Measurements from ENCODE around the gene SMAD2. TPM values are rescaled to one million over a fixed set of nuclear protein-coding genes. Genes with fewer than 3 reads are reported as not detected.

Gene SMAD2
- total RNA-seq, 4 donors from 2014 or later = 38.1 to 67.7 (median 42.4) TPM

- H3K27me3 ChIP-seq = peaks cover 0 to 21% (median 0%) of the 10 kb centered on the region in 4 donors
- DNase-seq = no peak
- 48 to 52% methylated on average over 3 to 4 of the region's 14 CpGs for WGBS, 2 donors
Observed at GRCh38 chr18:47794725-47795433, 135.6 kb downstream of the SMAD2 start.

DNA sequence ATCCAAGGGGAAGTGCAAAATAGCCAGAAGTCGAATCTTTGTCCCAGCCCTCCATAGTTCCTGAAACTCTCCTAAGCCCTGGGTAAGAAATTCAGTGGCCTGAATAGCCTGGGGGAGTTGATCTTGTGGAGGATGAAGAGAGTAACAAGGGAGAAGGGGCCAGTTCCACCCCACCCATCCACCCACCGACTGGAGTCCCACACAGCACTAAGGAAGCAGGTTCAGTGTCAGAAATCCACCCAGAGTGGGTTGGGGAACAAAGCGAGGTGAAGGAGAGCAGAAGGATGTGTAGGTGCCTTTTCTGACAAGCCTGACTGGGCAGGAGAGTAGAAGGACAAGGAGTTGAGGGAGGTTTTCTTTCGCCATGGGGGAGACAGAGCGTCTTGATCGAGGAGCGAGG is 136.8 kb downstream of the SMAD2 start:
- intact Hi-C loops (cut with DNase I) = no loop called here
- 82% methylated on average over 7 of the region's 7 CpGs for WGBS, 2 donors
- TF ChIP-seq POLR2A (IDR thresholded peaks at IDR 0.05) = no peak
- TF ChIP-seq, protein P1, sequence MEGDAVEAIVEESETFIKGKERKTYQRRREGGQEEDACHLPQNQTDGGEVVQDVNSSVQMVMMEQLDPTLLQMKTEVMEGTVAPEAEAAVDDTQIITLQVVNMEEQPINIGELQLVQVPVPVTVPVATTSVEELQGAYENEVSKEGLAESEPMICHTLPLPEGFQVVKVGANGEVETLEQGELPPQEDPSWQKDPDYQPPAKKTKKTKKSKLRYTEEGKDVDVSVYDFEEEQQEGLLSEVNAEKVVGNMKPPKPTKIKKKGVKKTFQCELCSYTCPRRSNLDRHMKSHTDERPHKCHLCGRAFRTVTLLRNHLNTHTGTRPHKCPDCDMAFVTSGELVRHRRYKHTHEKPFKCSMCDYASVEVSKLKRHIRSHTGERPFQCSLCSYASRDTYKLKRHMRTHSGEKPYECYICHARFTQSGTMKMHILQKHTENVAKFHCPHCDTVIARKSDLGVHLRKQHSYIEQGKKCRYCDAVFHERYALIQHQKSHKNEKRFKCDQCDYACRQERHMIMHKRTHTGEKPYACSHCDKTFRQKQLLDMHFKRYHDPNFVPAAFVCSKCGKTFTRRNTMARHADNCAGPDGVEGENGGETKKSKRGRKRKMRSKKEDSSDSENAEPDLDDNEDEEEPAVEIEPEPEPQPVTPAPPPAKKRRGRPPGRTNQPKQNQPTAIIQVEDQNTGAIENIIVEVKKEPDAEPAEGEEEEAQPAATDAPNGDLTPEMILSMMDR (IDR thresholded peaks at IDR 0.05) = no peak

More at GRCh38 chr18:47794725-47795433, 135.6 kb downstream of the SMAD2 start:
- intact Hi-C loops (cut with DNase I) = no loop called here
- Histone ChIP-seq H3K4me3 (peak overlapping the region in 1 of 4 donors; percentile 12), H3K36me3 (no peaks in the 10 kb centered on the region), H3K4me1 (peaks cover 0 to 16% (median 0%) of the 10 kb centered on the region in 3 donors), H3K27ac (no peak overlapping the region), H3K9me3 (no peaks in the 10 kb centered on the region)
- TF ChIP-seq, protein P1 (IDR thresholded peaks at IDR 0.05) = no peak
- no peak for TF ChIP-seq POLR2A (IDR thresholded peaks at IDR 0.05)

DNA sequence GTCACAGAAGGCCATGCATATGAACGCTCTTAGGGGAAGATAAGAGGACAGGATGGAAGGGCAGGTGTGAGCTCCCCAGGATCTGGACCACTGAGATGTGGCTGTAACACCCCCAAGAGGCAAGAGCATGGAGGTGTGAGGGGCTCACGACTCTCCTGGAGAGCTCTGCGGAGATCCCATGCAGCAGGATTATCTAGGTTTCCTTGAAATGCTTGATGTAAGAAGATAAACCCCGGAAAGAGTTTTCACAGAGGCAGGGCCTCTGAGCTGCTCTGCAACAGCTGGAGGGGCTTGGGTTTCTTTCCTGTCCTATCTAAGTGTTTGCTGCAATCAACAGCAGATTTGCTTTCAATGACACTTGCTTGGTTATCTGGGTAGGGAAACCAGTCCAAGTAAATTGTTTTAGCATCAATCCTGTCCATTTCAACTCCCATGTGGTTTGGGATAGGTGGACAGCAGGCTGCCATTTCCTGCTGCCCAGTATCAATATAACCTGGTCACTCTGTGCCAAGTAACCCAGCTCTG is 138.9 kb downstream of the SMAD2 start:
- H3K4me3 ChIP-seq = no peak overlapping the region
- H3K27me3 ChIP-seq = peaks cover 0 to 18% (median 0%) of the 10 kb centered on the region in 4 donors
- intact Hi-C loops (cut with DNase I) = no loop called here
- no peaks in the 10 kb centered on the region for H3K36me3 ChIP-seq
- no peak for DNase-seq
- H3K27ac ChIP-seq = no peak overlapping the region
- TF ChIP-seq, protein P1 (IDR thresholded peaks at IDR 0.05) = no peak
- TF ChIP-seq POLR2A (IDR thresholded peaks at IDR 0.05) = no peak
- peaks cover 0 to 16% (median 0%) of the 10 kb centered on the region in 3 donors for H3K4me1 ChIP-seq
- WGBS, 2 donors = 52 to 74% methylated on average over 3 to 4 of the region's 4 CpGs
- no peaks in the 10 kb centered on the region for H3K9me3 ChIP-seq

More for the DNA sequence above, 136.8 kb downstream of the SMAD2 start:
- Histone ChIP-seq H3K9me3 (no peaks in the 10 kb centered on the region), H3K4me3 (no peak overlapping the region), H3K4me1 (peaks cover 0 to 16% (median 0%) of the 10 kb centered on the region in 3 donors), H3K27ac (no peak overlapping the region), H3K27me3 (peaks cover 0 to 18% (median 0%) of the 10 kb centered on the region in 4 donors), H3K36me3 (no peaks in the 10 kb centered on the region)
- DNase-seq = no peak

- peaks cover 0 to 3% (median 3%) of the 10 kb centered on the region in 3 donors for H3K9me3 ChIP-seq
- no peak overlapping the region for H3K27ac ChIP-seq
- DNase-seq = no peak
- intact Hi-C loops (cut with DNase I) = no loop called here
- no peak for TF ChIP-seq POLR2A (IDR thresholded peaks at IDR 0.05)
- TF ChIP-seq, protein P1 (IDR thresholded peaks at IDR 0.05) = no peak
- no peak overlapping the region for H3K4me3 ChIP-seq
- no peaks in the 10 kb centered on the region for H3K36me3 ChIP-seq
- H3K27me3 ChIP-seq = peaks cover 0 to 9% (median 0%) of the 10 kb centered on the region in 4 donors
- 79 to 82% methylated on average over 2 of the region's 2 CpGs for WGBS, 2 donors
- H3K4me1 ChIP-seq = peaks cover 0 to 9% (median 0%) of the 10 kb centered on the region in 3 donors
Observed at GRCh38 chr18:47790036-47790435, 140.4 kb downstream of the SMAD2 start.

- no peak for TF ChIP-seq POLR2A (IDR thresholded peaks at IDR 0.05)
- TF ChIP-seq, protein P1 (IDR thresholded peaks at IDR 0.05) = no peak
- no peak overlapping the region for H3K4me3 ChIP-seq
- H3K9me3 ChIP-seq = peaks cover 0 to 13% (median 7%) of the 10 kb centered on the region in 3 donors
- no peaks in the 10 kb centered on the region for H3K36me3 ChIP-seq
- WGBS, 2 donors = 77 to 83% methylated on average over 3 of the region's 3 CpGs
- H3K27ac ChIP-seq = no peak overlapping the region
- no peaks in the 10 kb centered on the region for H3K4me1 ChIP-seq
- no peak for DNase-seq
- intact Hi-C loops (cut with DNase I) = no loop called here
- peaks cover 0 to 8% (median 0%) of the 10 kb centered on the region in 4 donors for H3K27me3 ChIP-seq
Observed at GRCh38 chr18:47788621-47789020, 141.8 kb downstream of the SMAD2 start.

Data from esophagus squamous epithelium (tissue), 5 donors.